Measurements from ENCODE around the gene UBE2U. TPM values are rescaled to one million over a fixed set of nuclear protein-coding genes. Genes with fewer than 3 reads are reported as not detected.

Gene UBE2U
- total RNA-seq, 1 donor = not detected

DNA sequence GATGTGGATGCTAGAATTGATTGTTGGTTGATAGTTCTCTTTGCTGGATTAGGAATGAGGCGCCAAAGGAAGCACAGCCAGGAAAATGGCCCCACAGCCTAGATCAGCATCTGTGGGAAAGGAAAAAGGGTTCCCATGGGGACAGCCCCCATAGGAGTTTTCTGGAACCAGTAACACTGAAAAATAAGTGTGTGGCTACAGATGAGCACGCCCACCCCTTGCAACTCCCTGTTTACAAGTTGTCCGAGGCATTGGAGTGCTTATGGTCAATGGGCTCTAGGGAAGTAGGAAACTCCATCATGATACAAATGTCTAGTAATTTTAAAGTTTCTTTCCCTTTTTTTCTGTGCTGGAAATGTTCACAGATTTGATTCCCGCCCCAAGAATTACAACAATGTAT lies 23.8 kb upstream of the UBE2U start:
- Histone ChIP-seq H3K4me3 (ENCODE audit: low read length) (no peak overlapping the region), H3K4me1 (ENCODE audit: insufficient read depth, low read length) (no peaks in the 10 kb centered on the region), H3K9me3 (ENCODE audit: low read depth, low read length) (no peaks in the 10 kb centered on the region), H3K27me3 (ENCODE audit: insufficient read depth, low read length) (no peaks in the 10 kb centered on the region)

DNA sequence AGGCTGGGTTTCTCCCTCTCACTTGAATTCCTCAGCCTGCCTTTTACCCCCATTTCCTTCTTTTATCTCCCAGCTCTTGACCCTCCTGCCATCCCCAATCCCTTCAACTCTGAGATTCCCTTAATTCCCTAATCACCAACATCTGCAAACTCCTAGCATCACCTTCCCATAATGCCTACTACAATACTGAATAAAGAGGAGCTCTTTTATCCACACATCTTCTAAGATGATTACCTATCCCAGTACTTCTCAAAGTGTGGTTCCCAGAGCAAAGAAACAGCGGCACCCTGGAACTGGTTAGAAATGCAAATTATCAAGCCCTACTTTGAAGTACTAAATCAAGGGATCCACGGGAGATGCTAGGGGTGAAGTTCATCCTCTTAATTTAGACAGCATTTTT lies 21.2 kb upstream of the UBE2U start:
- Histone ChIP-seq H3K4me3 (ENCODE audit: low read length) (no peak overlapping the region), H3K4me1 (ENCODE audit: insufficient read depth, low read length) (no peaks in the 10 kb centered on the region), H3K9me3 (ENCODE audit: low read depth, low read length) (no peaks in the 10 kb centered on the region), H3K27me3 (ENCODE audit: insufficient read depth, low read length) (no peaks in the 10 kb centered on the region)

DNA sequence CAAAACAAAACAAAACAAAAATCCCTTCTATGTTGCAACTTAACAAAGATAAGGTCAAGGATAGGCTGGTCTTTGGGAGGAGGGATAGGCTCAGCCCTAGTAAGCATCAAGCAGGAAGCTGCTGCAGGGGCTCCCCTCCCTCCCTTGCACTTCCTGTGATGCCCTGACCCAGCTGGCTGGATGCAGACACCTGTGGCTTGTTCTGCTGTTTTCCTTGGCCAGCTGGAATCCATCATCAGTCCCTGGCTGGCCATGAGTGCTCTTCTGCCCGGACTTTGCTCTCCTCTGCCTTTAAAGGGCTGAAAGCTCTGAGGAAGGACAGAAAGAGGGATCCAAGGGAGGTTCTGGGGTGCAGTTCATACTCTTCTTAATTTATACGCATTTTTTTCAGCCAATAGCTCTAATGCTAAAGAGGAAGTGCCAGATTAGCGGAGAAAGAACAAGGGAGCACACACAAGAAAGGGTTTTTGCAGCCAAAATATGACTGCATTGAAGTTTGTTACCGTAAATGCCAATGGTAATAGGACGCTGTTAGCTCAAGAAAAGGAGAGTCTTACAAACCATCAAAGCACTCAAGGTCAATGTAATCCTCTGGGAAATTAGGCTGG lies 19.9 kb upstream of the UBE2U start:
- Histone ChIP-seq H3K27me3 (ENCODE audit: insufficient read depth, low read length) (no peaks in the 10 kb centered on the region), H3K4me1 (ENCODE audit: insufficient read depth, low read length) (no peaks in the 10 kb centered on the region), H3K9me3 (ENCODE audit: low read depth, low read length) (no peaks in the 10 kb centered on the region), H3K4me3 (ENCODE audit: low read length) (no peak overlapping the region)

DNA sequence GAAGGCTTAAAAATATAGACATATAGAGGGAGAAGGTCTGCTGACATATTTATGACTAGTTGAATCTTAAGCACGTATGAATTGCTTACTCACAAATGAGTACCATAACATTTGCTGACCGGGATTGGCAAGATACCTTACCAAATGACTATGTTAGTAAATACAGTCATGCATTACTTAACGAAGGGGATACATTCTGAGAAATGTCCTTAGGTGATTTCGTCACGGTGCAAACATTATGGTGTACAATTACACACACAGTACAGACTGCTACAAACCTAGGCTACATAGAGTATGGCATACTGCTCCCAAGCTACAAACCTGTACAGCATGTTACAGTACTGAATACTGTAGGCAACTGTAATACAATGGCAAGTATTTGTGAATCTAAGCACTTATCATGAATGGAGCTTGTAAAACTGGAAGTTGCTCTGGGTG lies 19.4 kb upstream of the UBE2U start:
- Histone ChIP-seq H3K4me3 (ENCODE audit: low read length) (no peak overlapping the region), H3K4me1 (ENCODE audit: insufficient read depth, low read length) (no peaks in the 10 kb centered on the region), H3K27me3 (ENCODE audit: insufficient read depth, low read length) (no peaks in the 10 kb centered on the region), H3K9me3 (ENCODE audit: low read depth, low read length) (no peaks in the 10 kb centered on the region)

DNA sequence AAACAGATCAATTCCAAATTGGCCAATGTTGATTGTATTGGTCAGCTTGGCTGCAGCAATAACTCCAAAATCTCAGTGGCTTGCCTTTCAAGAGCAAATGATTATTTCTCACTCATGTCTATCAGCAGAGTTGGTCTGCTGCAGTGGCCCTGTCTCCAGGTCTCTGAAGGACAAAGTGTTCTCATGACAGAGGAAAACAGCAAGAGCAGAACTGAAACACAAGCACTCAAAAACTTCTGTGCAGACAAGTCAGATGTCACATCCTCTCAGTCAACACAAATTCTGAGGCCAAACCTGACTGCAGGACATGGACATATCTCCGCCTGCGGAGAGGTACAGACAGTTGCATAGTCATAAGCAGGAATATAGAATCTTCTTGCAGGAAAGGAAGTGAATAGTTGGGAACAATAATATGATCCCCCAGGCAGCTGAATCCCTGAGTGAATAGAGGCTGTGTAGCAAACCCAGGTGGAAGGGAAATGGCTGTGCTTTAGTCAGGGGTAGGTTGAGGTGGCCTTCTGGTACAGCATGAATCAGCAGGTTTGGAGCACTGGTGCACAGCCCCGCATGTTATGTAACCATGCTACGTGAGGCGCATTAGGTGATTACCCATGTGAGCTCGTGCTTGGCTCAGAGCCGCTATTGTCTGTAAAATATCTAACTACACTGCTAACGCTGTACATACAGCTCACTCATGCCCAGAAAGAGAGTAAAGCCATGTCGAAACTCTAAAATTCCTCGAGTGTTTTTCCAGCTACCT lies 17.1 kb upstream of the UBE2U start:
- no peaks in the 10 kb centered on the region for H3K27me3 ChIP-seq (ENCODE audit: insufficient read depth, low read length)
- H3K9me3 ChIP-seq (ENCODE audit: low read depth, low read length) = no peaks in the 10 kb centered on the region
- no peaks in the 10 kb centered on the region for H3K4me1 ChIP-seq (ENCODE audit: insufficient read depth, low read length)
- H3K4me3 ChIP-seq (ENCODE audit: low read length) = no peak overlapping the region

DNA sequence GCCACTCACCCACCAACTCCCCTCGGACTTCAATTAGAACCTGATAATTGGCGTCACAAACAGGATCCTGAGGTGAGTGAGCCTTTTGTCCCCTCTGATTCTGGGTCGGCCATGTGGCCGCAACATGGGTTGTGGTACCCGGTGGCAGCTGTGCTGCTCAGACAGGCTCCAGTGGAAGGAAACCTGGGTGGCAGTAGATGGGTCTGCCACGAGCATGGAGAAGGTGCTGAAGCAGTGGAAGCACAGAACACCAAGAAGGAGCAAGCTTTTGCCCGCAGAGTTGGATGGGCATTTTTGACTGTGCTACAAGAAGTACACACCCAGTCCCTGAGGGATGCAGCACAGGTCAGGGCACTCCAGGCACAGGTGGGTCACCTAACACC lies 16.5 kb upstream of the UBE2U start:
- Histone ChIP-seq H3K27me3 (ENCODE audit: insufficient read depth, low read length) (no peaks in the 10 kb centered on the region), H3K4me1 (ENCODE audit: insufficient read depth, low read length) (no peaks in the 10 kb centered on the region), H3K9me3 (ENCODE audit: low read depth, low read length) (no peaks in the 10 kb centered on the region), H3K4me3 (ENCODE audit: low read length) (no peak overlapping the region)

DNA sequence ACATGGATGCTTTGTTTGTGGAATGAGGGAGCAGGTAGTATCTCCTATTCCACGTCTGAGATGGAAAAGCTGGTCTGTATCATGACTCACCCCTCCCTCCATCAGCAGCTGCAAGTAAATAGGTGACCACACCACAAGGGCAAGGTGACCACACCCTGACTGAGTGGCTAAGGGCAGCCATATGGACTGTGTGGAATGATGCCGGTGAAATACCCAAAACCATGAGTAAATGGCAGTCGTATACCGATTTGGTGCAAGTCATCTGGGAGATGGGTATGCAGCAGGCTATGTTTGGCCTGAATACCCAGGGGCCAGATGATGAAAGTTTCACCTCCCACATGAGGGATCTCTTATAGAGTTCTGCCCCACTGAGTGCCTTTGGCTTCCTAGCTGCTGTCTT lies 15.8 kb upstream of the UBE2U start:
- H3K9me3 ChIP-seq (ENCODE audit: low read depth, low read length) = no peaks in the 10 kb centered on the region
- no peaks in the 10 kb centered on the region for H3K4me1 ChIP-seq (ENCODE audit: insufficient read depth, low read length)
- H3K4me3 ChIP-seq (ENCODE audit: low read length) = no peak overlapping the region
- H3K27me3 ChIP-seq (ENCODE audit: insufficient read depth, low read length) = no peaks in the 10 kb centered on the region

DNA sequence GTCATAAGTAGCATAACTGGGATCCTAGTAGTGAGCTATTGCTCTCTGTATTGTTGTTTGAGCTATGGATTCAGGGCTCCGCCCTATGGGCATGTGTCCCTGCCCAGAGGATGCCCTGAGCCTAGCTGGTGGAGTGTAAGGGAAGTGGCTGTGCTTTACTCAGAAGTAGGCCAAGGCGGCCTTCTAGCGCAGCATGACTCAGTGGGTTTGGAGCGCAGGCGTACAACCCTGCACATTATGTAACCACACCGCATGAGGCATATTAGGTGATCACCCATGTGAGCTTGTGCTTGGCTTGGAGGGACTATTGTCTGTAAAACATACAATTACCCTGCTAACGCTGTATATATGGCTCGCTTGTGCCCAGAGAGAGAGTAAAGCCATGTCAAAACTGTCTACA lies 11.1 kb upstream of the UBE2U start:
- H3K4me3 ChIP-seq (ENCODE audit: low read length) = no peak overlapping the region
- no peaks in the 10 kb centered on the region for H3K4me1 ChIP-seq (ENCODE audit: insufficient read depth, low read length)
- no peaks in the 10 kb centered on the region for H3K27me3 ChIP-seq (ENCODE audit: insufficient read depth, low read length)
- H3K9me3 ChIP-seq (ENCODE audit: low read depth, low read length) = no peaks in the 10 kb centered on the region

DNA sequence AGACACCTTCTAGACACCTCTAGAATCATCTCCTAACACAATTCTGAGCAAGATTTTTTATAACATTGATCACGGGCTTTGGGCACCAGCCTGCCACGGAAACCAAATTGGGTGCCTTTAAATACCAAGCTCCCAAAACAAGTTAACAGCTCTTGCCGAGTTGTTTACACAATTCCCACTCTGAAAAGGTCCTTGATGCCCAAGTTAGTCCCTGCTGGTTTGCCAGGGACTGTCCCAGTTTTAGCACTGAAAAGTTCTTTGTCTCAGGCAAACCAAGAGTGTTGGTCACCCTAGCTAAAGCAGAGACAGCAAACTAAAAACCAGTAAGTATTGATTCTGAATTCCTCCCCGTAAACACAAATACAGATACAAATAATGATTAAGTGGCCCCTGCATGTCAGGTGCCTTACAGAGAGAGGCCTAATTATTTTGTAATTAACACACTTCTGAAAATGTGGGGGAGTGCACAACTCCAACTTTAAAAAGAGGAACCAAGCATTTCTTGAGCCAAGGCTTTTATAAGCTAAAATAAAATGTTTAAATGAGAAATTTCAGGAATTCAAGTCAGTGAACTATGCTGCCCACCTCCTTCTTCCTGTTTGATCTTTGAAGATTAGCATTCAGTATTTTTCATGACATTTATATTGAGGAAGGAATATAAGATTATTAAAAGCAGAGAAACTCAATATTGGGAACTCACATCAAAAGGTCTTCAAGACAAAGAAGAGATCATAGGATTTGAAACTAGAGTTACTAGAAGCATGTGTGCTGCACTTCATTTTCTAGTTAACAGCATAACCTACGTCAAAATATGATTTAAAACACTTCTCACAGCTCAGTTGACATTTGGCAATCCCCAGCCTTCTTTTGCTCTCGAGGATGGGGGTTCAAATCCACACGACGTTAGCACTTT lies 9.0 kb upstream of the UBE2U start:
- Histone ChIP-seq H3K4me1 (ENCODE audit: insufficient read depth, low read length) (no peaks in the 10 kb centered on the region), H3K4me3 (ENCODE audit: low read length) (no peak overlapping the region), H3K27me3 (ENCODE audit: insufficient read depth, low read length) (no peaks in the 10 kb centered on the region), H3K9me3 (ENCODE audit: low read depth, low read length) (no peaks in the 10 kb centered on the region)

DNA sequence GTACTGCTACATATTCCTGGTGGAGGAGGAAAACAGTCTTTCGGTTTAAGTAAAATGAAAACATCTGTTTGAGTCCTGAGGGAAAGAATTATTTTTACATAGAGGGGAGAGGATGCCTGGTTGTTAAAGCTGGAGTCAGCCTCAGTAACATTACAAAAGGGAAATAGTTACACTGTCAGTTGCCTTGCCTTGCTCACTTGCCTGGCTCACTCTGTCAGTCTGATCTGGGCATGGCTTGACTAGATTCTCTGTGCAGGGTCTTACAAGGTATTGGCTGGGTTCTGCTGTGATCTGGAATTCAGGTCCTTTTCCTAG lies 8.4 kb upstream of the UBE2U start:
- no peaks in the 10 kb centered on the region for H3K9me3 ChIP-seq (ENCODE audit: low read depth, low read length)
- no peaks in the 10 kb centered on the region for H3K4me1 ChIP-seq (ENCODE audit: insufficient read depth, low read length)
- no peak overlapping the region for H3K4me3 ChIP-seq (ENCODE audit: low read length)
- no peaks in the 10 kb centered on the region for H3K27me3 ChIP-seq (ENCODE audit: insufficient read depth, low read length)

DNA sequence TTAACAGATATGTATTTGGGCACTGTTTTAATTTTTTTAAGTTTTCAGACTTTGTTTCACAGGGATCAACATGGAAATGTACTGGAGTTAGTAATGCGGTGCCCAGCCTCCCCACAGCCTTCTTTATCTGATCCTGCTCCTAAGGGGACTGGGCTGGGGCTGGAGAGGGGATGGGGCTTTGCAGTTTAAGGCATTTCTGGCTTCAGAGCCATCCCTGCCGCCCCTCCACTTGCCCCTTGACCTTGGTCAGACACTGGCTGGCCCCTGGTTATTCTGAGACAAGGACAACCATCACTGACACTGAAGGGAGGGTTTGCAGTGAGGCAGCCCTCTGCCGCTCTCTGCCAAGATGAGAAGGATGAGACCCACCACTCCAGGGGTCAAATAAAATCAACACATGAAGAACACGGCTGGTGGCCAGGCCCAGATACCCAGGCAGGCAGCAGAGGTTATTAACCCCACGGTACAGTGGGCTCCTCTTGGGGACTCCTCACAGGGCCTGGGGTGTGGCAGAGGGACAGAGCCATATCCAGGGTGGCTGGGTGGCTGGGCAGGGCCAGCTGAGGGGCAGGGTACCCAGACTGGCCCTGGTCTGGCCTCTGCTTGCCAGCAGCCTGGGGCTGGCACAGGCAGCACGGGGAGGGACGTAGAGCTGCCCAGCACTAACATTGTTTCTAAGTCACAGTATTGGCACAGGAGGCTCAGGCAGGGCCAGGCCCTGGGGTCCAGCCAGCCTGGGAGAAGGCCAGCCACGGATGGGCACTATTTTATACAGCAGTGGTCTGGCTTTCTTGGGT lies 7.2 kb upstream of the UBE2U start:
- Histone ChIP-seq H3K4me1 (ENCODE audit: insufficient read depth, low read length) (no peaks in the 10 kb centered on the region), H3K27me3 (ENCODE audit: insufficient read depth, low read length) (no peaks in the 10 kb centered on the region), H3K4me3 (ENCODE audit: low read length) (no peak overlapping the region), H3K9me3 (ENCODE audit: low read depth, low read length) (no peaks in the 10 kb centered on the region)

DNA sequence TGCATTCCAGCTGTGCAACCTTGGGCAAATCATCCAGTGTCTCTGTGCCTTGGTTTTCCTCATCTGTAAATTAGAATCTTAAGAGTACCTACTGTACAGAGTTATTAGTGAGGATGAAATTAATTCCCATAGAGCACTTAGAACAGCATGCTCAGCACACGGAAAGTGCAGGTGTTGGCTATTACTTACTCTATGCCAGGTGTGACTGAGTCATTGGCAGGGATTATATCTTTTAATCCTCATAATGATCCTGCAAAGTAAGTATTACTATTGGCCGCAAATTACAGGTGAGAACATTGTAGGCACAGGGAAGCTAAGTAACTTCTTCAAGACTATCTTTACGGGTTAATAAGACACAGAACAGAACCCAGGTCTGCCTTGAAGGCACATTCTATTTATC lies 6.3 kb upstream of the UBE2U start:
- Histone ChIP-seq H3K9me3 (ENCODE audit: low read depth, low read length) (no peaks in the 10 kb centered on the region), H3K27me3 (ENCODE audit: insufficient read depth, low read length) (no peaks in the 10 kb centered on the region), H3K4me3 (ENCODE audit: low read length) (no peak overlapping the region), H3K4me1 (ENCODE audit: insufficient read depth, low read length) (no peaks in the 10 kb centered on the region)

DNA sequence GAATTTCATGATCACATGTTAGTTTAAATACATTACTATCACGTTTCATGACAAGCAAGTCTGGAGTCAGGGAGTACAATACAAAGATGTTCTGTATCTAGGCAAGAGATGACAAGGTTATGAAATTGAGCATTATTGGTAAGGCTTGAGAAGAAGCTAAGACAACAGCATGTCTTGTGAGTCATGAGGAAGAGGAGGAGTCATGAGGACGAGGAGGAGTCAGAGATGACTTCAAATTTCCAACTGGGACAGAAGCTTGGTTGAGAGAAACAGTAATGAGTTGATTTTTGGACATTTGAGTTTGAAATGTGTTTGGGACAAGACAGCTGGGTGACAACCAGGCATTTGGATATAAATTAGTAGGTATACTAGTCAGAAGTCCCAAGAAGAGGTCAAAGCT lies 4.3 kb upstream of the UBE2U start:
- no peak overlapping the region for H3K4me3 ChIP-seq (ENCODE audit: low read length)
- no peaks in the 10 kb centered on the region for H3K4me1 ChIP-seq (ENCODE audit: insufficient read depth, low read length)
- no peaks in the 10 kb centered on the region for H3K9me3 ChIP-seq (ENCODE audit: low read depth, low read length)
- no peaks in the 10 kb centered on the region for H3K27me3 ChIP-seq (ENCODE audit: insufficient read depth, low read length)

DNA sequence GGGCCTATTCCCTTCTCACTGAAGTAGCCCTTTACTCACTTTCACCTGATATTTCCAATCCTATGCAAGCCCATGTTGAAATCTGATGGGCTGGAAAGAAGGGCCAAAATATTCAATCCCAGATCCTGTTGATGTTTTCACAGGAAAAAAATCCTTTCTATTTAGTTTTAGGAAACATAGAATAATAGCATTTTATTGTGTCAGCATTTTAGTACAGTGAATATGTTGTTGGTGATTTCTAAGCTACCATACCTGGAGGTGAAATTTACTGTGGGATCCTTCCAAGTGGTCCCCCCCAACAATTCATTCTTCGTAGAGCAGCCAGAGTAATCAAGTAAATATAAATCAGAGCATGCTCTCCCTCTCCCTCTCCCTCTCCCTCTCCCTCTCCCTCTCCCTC lies 3.4 kb upstream of the UBE2U start:
- Histone ChIP-seq H3K4me1 (ENCODE audit: insufficient read depth, low read length) (no peaks in the 10 kb centered on the region), H3K9me3 (ENCODE audit: low read depth, low read length) (no peaks in the 10 kb centered on the region), H3K4me3 (ENCODE audit: low read length) (no peak overlapping the region), H3K27me3 (ENCODE audit: insufficient read depth, low read length) (no peaks in the 10 kb centered on the region)

DNA sequence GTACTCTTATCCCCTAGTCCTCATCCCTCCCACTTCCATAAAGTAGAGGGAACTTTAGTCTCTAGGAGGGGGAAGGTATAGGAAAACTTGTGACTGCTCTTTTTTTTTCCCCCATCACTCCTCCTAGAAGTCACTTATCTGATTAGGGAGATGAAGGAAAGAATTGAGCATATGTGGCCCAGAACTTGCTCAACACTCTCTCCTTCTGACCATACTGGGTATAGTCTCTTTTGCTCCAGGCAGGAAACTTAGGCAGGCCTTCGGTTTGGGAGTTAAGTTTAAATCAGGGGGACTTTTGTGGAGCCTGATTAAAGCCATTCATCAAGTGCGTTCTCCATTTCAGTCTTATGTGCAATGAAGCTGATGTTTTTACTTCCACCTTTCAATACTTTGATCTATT lies 5.8 kb downstream of the UBE2U start:
- H3K9me3 ChIP-seq (ENCODE audit: low read depth, low read length) = no peaks in the 10 kb centered on the region
- no peak overlapping the region for H3K4me3 ChIP-seq (ENCODE audit: low read length)
- H3K4me1 ChIP-seq (ENCODE audit: insufficient read depth, low read length) = no peaks in the 10 kb centered on the region
- H3K27me3 ChIP-seq (ENCODE audit: insufficient read depth, low read length) = no peaks in the 10 kb centered on the region

Data from mononuclear cell (primary cell).